GM18499 (cell line): ENCODE results near the gene TES.

Experiments used
- ATAC-seq: cut with Tn5 transposase; IDR thresholded peaks from one replicate; pipeline ENCODE4 v1.9.1; 2021; ENCODE audit warnings: moderate number of reproducible peaks; ENCODE audit not compliant: insufficient read depth, unreplicated experiment

Gene TES

DNA sequence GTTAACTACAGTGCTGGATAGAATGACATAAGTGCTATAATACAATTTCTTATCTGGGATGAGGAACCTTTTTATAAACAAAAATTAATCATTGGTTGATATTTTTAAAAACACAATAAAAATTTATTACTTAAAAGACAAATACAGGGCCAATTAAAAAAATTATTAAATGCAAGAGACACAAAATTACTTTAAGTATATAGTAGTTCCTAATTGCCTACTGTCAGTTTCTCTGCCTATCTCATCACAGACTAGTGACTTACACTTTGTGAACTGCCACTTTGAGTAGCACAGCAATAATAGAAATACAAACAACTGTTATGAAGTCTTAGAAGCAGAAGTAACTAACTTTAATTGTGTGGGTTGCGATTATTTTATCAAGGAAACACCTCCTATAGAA lies 8.4 kb downstream of the TES start:
- no peak for ATAC-seq

DNA sequence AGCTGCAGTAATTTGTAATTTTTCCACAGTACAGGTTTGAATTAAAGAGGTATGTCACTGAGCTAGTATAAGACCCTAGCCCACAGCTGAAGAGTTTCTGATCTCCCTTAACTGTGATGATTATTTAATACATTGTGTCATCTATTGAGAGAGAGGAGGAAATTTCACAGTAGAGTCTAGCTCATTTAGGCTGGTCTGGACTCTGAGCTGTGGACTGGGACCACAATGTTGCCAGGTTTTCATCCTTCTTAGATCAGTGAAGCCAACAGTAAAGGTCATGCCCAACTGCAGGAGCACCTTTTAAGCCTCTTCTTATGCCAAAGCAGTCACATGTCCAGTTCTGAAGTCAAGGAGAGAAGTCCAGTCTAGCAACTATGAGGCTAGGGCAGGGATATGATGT lies 8.9 kb downstream of the TES start:
- no peak for ATAC-seq

DNA sequence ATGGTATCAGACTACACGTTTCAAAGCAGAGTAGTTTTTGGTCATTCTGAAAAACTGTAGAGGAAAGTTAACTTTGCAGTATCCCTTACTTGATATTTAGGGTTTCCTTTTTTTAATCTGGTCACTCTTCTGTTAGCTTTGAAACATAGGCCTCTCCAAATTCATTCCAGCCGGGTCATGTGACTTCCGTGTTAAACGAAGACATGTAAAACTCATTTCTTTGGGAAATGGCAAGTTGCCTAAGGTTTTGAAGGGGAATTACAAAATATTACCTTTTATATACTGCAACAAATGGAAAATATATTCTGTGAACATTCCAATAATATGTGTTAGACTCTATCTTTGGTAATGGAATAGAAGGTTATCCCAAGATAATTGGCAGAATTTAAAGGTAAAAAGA lies 9.5 kb downstream of the TES start:
- ATAC-seq = no peak

DNA sequence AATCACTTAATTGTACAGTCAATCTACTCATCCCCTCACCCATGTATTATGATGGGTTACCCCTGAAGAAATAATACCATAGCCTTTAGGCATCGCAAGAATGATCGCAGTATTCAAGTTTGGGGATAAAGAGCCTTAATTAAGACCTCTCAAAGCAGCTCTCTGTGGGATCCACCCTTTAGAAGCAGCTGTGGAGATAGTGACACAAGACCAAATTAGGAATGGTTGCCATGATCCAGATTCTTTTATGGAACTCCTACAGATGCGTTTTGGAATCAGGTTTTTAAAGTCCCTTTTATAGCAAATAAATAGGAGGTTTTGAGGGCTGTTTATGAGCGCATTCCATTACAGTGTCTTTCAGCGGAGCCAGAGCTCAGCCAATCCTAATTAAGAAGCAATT lies 12.2 kb downstream of the TES start:
- no peak for ATAC-seq

DNA sequence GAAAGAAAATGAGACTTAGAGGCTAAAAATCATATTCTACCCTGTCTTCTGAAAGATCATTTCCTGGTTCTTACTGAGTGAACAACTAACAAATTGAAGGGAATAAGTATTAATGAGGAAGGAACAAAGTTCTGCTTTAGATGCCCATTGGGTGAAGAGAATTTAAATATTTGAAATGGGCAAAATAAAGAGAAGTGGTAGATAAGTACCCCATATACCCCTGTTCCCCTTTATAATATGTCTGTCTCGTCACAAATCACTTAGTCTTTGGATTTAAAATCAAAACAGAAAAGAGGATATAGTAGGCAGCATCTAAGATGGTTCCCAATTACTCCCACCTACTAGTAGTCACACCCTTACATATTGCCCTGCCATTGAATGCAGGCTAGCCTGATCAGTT lies 13.2 kb downstream of the TES start:
- no peak for ATAC-seq

DNA sequence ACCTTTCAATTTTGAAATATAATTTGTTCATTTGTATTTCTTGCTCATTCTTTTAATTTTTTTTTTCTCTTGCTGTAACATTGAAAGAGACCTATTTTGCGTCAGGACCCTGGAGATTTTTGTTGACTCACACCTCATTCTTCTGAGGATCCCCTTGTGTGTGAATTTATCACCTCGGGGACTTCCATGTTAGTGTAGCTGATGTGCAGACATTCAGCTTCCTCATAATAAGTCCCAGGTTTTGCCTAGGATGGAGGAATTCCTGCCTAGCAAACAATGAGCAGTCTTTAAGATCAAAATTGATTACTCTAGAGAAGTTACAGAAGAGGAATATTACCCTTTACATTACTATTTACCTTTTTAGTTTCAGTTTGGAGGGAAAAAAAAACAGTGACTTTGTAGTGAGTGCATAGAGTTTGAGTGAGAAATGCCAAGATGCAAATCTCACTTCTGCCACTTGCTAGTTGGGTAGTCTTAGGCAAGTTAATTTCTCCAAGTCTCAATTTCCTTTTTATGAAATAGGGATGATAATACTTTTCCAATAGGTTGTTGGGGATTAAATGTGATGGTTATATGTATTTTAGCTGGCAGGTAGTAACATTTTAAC lies 14.3 kb downstream of the TES start:
- no peak for ATAC-seq

DNA sequence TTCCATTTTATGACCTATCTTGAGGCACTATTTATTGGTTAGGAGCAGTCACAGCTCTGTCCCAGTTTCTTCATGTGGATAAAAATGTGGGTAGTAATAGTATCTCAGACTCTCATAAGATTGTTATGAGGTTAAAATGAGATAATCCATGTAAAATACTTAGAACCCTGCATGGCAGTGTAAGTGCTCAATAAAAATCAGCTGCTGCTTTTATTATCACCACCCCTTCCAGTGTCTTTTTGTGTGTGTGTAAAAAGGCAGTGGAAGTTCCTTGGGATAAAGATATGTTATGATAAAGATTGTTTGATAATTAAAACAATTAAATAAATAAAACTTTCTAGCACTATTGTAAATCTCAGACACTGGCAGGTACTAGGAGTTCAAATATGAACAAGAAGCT lies 15.5 kb downstream of the TES start:
- no peak for ATAC-seq

DNA sequence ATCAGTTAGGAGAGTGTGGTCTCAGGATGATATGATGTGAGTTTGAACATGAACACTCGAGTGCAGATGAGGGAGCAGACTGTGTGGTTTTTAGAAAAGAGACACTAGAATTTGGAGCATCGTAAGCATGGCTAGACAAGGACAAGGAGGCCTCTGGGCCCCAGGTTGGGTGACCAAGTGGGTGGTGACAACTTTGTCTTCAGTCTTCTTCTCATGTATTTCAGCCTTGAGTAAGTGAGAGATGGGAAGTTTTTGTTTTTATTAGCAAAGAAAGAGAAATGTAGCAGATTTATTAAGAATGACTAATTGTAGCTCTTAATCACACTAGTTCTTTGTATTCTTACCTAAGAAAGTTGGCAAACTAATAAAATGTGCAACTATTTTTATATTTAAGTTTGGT lies 16.3 kb downstream of the TES start:
- no peak for ATAC-seq

DNA sequence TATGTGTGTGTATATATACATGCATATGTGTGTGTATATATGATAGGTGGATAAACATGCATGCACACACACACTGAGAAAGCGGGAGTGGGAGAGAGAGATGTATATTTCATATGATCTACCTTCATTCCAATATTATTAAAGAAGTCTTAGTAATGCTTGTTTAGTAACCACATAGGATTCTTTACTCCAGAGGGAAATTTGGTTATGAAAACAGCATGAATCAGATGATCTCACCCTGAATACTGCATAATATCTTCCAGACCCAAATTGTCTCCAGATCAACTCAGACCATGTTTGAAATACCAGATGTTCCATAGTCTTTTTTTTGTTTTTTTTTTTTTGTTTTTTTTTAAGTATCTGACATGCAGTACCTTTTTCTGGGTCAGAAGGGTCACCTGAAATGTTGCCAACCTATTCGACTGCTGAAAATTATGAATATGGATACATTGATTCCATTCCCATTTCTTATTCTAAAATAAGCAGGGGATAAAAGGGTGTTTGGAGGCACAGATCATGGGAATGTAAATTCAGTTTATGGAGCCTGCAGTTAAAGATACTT lies 17.4 kb downstream of the TES start:
- ATAC-seq = no peak

DNA sequence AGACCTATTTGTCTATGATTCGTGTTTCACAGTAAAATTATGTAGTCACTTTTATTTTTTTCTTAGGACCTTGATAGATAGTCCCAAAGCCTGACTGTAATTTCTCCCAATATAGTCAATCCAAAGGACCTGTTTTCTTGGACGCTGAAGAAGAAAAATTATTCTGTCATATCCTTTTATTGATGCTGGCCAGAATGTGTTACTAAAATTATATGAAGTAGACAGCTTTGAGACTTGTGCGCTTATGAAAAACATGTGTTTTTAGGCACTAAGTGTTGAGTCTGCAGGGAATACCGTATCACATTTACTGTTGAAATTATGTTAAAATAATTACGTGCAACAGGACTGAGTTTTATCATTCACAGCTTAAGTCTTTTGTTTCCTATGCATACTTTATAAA lies 17.9 kb downstream of the TES start:
- ATAC-seq = no peak

DNA sequence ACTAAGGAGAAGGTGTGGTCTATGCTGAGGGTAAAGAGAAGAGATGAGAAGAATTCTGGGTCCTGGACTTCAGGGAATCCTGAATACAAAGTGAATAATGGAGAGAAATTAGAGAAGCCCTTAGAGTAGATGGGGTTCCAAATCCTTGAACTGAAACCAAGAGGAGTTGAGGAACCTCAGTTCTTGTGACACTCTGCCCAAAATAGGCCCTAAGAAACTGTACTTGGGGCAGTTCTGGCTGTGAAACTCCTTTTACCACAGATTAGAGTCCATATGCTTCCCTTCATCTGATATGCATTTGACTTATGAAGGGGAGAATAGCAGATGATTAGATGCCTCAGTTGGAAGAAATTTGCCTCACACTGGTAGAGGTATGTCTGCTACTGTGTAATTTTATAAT lies 19.0 kb downstream of the TES start:
- ATAC-seq = peak; percentile 37

DNA sequence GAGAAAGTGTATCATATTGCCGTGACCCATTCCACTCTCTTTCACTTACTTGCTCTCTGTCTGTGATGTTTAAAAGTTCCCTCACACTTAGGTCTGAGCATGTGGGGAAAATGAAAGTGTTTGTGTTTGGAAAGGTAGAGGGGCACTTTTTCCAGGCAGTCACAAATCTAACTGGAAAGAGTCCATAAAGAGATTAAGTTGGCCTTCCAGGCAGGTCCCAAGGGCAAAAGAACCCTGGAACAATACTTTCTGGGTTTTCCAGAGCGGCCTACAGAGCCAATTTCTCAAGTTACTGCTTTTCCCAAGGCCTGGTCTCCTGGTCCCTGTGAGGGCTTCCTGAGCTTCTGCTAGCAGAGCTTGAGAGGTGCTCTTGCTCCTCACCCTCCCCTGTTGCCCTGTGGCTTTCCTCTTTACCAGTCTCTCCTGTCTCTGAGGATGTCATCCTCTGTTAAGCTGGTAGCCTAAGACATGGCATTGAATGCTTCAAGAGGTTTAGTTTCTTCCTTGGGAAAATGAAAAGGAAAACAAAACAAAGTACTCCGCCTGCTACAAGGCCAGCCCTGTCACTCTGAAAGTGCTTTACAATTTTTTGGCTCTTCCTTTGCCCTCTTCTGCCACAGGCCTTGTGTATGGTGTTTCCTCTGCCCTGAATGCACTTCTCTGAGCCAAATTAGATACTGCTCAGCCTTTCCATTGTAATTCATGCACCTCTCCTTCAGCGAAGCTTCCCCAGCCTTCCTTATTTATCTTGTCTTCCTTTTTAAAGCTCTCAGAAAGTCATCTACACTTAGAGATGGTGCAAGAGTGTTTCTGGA lies 20.1 kb downstream of the TES start:
- ATAC-seq = no peak

DNA sequence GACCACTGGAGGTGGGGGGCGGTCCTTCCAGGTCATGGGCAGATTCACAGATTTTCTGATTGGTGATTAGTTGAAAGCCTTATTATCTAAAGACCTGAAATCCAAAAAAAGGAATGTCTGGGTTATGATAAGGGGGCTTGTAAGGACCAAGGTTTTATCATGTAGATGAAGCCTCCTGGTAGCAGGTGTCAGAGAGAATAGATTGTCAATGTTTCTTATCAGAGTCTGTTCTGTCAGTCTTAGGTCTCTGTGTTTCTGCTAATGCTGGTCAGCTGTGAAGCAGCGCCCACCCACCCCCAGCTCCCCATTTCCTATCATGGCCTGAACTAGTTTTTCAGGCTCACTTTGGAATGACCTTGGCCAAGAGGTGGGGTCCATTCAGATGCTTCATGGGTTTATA lies 21.2 kb downstream of the TES start:
- no peak for ATAC-seq

DNA sequence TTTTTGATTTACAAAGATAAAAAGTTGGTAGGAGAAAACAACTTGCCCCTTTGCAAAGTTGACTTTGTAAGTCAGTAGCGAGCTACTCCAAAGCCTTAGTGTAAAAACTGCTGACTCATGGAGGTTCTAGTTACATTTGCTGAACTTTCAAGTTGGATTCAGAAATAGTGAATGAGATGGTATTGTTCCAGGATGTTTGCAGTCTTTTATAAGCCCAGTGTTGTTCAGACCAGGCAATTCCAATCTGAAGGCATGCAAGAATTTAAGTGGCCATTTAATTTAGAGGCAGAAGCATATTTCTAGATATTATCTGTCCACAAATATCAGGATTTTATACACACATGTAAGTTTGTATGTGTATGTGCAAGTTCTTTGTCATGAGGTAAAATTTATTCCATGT lies 21.6 kb downstream of the TES start:
- no peak for ATAC-seq

DNA sequence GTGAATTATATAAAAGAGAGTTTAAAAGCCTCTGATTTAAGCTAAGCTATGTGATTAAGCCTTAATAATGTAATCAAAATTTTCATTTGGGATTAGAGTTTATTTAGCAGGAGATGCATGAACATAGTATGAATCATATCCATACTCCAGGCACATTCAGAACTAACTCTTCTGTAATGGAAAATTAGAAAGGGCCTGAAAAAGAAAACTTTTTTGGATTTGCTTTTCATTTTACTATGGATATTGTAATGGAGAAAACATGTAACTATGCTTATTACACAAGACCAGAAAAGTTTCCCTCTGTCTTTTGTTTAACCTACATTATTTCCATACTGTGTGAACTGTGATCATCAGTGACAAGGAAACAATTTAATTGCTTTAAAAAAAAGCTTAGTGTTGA lies 22.0 kb downstream of the TES start:
- no peak for ATAC-seq

DNA sequence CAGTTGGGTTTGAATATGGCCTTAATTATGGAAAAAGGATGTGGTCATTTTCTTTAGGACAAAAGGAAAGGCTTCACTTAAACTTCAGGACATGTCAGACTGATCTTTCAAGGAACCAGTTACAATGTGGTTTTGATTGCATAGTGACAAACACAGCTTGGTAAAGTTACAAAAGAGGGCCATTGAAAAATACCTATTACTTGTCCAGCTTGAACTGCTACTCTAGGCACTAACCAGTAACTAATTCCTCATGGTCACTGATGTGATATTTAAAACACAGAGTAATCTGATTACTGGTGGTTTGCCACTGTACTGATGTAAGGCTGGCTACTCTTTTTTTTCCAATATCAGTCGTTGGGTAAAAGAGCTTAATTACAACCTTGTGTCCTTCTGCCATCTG lies 22.6 kb downstream of the TES start:
- no peak for ATAC-seq

DNA sequence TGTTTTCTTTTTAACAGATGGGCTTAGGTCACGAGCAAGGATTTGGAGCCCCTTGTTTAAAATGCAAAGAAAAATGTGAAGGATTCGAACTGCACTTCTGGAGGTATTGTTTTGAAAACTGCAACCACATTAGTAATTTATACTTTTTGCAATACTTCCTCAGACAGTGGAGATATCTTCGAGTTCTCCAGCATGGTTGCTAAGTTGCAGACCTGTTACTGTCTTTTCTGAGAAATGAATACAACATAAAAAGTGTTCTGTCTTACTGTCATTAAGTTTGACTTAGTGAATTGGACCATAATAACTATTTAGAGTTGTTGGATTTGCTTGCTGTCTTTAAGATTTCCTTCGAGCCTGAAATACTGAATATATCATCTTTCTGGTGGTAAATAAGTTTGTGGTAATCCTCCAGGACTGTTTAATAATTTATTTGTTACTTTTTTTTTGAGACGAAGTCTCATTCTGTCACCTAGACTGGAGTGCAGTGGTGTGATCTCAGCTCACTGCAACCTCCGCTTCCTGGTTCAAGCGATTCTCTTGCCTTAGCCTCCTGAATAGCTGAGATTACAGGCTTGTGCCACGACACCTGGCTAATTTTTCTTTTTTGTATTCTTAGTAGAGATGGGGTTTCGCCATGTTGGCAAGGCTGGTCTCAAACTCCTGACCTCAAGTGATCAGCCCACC lies 24.3 kb downstream of the TES start:
- no peak for ATAC-seq

DNA sequence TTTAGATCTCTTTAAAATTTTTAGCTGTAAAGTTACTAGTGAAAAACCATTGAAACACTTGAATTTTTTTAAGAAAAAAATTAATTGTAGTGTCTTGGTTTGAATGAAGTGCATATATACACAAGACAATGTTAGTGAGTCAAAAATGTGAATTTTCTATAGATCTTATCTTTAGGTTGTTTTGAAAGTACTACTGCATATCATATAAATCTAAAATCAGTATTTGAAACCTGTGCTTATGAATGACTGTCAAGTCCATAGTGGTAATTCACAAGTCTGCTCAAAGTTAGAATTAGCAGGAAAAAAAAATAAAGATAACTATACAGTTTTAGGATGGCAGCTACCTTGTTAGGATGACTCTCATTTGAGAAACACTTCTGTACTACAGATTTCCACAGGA lies 25.0 kb downstream of the TES start:
- no peak for ATAC-seq

DNA sequence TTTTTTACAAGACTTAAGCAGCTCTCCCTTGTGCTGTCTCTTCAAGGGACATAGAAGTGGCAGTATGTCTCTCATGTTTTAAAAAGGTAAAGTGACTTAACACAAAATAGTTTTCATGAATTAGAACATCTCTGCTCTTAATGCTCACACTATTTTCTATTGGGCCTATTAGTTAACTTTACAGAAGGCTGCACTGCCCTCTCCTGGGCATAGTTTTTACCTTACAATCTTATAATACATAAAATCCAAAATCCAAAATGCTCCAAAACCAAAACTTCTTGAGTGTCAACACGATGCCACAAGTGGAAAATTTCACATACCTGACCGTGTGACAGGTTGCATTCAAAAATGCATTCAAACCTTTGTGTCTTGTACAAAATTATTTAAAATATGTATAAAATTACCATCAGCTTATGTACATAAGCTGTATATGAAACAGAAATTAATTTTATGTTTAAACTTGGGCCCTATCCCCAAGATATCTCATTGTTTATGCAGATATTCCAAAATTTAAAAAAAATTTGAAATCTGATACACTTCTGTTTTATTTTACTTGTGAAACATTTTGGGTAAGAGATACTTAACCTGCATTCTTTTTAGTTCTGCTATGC lies 25.8 kb downstream of the TES start:
- ATAC-seq = no peak

DNA sequence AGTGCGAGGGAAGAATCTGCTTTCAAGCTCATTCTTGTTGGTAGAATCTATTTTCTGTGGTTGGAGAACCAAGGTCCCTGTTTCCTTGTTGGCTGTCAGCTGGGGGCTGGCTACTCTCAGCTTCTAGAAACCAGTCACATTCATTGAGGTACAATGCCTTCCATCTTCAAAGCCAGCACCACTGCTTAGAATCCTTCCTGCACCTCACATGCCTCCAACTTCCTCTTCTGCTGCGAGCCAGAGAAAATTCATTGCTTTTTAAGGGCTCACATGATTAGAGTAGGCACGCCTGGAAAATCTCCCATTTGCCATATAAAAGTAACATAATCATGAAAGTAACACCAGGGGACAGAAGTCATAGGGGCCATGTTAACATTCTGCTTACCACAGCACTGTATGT lies 28.7 kb downstream of the TES start:
- no peak for ATAC-seq

DNA sequence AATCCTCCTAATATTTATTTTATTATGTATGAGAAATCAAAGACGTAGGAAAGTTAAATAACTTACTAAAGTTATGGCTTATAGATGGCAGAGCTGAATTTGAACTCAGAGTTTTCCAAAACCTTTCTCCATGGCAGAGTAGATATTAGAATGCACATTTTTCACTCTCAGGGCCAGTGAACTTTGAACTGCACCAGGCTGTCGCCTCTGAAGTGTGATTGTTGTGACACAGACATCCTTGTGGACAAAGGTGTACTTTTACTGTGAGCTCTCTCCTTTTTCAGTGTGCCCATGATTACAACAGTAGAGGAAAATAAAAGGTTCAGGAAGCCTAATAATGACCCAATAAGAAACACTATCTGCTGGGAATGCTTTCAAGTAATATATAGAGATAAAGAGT lies 29.1 kb downstream of the TES start:
- ATAC-seq = no peak
